ENCODE results near the gene TRIP10.

The TRIP10 gene

DNA sequence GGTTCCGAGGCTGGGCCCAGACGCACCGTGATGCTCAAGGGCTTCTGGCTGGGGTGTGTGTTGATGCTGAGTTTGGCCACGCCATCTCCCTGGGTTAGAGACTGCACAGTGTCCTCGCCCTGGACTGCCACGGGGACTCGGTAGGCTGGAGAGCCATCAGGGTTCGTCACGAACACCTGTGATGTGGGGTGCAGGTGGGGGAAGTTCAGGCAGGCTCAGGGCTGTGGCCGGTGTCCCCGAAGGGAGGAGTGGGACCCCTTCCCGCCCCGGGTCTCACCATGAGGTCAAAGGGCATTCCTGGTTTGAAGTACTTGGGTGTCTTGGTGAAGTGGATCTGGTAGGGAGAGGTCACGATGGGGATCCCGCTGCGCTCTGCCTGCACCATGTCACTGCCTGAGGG is 27.2 kb upstream of the TRIP10 start:
- DNase-seq (ENCODE audit: low read depth) = no peak

DNA sequence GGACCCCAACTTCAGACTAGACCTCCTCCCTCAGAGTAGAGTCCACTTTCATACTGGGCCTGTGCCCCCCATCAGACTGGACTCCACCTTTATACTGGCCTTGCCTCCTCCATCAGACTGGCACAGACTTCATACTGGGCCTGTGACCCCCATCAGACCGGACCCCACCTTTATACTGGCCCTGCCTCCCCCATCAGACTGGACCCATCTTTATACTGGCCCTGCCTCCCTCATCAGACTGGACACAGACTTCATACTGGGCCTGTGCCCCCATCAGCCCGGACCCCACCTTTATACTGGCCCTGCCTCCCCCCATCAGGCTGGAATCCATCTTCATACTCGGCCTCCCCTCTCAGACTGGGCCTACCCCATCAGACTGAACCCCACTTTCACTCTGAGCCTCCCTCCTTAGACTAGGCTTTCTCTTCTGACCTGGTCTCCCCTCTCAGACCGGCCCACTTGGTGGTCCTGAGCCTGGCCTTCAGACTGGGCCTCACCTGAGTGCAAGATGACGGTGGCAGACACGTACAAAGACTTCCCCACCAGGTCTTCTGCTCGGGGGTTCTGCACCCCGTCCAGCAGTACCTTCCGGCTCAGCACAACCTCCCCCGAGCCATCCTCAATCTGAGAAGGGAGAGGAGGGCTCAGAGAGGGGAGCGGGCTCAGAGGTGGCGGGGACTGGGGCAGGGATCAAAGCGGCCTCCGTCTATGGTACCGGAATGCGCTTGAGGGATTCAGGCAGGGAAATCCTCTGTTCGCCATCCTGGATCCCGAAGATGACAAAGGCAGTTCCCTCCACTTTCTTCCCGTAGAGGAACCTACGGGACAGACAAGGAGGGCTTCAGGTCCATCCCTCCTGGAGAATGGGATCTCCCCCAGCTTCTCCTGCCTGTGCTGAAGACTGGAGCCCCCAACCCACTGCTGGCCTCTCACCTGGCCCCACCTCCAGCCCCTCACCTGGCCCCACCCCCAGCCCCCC is 26.5 kb upstream of the TRIP10 start:
- DNase-seq (ENCODE audit: low read depth) = no peak

DNA sequence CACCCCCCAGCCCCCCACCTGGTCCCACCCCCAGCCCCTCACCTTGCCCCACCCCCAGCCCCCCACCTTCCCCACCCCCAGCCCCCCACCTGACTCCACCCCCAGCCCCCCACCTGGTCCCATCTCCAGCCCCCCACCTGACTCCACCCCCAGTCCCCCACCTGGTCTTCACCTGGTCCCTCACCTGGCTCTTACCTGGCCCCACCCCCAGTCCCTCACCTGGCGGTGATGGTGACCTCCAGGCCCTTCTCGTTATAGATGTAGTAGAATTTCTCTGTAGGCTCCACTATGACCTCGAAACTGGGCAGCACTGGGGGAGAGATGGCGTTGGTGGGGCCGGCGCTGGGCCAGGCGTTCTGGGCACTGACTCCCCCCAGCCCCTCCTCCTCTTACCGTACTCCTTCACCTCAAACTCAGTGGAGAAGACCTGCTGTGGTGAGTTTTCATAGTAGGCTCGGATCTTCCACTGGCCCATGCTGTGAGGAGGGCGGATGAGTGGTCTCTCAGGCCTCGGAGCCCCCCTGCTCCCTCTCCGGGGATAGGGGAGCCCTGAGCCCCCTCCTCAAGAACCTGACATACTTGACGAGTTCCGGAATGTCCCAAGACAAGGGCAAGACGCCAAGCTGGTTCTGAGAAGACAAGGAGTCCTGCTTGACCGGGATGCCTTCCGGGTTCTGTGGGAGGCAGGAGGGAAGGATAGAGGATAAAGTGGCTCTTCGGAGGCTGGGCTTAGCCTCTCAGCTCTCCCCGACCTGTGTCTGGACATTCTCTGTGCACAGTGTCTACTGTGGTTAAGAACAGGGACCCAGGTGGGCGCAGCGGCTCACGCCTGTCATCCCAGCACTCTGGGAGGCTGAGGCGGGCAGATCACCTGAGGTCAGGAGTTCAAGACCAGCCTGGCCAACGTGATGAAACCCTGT is 25.4 kb upstream of the TRIP10 start:
- DNase-seq (ENCODE audit: low read depth) = no peak

DNA sequence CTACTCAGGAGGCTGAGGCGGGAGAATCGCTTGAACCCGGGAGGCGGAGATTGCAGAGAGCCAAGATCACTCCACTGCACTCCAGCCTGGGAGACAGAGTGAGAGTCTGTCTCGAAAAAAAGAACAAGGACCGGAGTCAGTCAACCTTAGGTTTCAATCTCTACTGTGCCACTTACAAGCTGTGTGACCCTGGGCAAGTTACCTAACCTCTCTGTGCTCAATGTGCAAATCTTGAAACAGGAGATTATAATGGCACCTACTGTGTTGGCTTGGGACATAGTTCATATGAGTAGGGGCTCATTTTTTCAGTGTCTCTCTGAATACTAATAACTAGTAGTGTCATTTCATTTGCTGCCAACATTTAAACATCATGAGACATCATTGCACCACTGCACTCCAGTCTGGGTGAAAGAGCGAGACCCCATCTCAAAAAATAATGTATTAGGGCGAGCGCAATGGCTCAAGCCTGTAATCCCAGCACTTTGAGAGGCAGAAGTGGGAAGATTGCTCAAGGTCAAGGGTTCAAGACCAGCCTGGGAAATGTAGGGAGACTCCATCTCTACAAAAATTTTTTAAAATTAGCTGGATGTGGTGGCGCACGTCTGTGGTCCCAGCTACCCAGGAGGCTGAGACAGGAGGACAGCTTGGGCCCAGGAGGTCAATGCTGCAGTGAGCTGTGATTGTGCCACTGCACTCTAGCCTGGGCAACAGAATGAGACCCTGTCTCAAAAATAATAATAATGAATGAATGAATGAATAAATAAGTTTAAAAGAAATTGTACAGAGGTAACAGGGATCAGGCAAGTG is 24.5 kb upstream of the TRIP10 start:
- no peak for DNase-seq (ENCODE audit: low read depth)

GRCh38 chr19:6716610-6716970 is 22.9 kb upstream of the TRIP10 start:
- DNase-seq (ENCODE audit: low read depth) = no peak

DNA sequence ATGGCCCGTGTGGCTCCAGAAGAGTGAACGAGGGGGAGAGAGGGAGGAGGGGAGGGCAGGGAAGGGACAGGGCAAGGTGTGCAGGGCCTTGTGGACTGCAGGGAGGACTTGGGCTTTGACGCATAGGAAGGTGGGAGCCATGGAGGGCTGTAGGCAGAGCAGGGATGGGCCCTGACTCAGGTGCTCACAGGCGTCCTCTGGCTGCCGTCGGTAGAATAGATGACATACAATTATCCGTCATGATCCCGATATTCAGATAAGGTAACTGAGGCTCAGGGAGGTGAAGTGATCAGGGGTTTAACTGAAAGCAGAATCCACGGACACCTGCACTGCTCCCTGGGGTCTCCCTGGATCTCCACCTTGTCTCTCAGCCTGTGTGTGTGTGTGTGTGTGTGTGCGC is 22.4 kb upstream of the TRIP10 start:
- no peak for DNase-seq (ENCODE audit: low read depth)

DNA sequence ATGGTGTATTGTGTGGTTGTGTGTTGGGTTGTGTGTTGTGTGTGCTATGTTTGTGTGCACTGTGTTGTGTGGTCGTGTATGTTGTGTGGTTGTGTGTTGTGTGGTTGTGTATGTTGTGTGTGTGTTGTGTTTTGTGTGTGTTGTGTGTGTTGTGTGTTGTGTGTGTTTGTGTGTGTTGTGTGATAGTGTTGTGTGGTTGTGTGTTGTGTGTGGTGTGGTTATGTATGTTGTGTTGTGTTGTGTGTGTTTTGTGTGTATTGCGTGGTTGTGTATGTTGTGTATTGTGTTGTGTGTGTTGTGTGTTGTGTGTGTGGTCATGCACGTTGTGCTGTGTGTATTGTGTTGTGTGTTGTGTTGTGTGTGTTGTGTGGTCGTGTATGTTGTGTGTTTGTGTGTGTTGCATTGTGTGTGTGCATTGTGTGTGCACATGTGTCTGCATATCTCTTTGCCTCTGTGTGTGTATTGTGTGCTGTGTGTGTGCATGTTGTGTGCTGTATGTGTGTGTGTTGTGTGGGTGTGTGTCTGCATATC is 22.0 kb upstream of the TRIP10 start:
- DNase-seq (ENCODE audit: low read depth) = no peak

GRCh38 chr19:6718111-6718740 is 21.3 kb upstream of the TRIP10 start:
- DNase-seq (ENCODE audit: low read depth) = no peak

GRCh38 chr19:6718741-6719539 is 20.5 kb upstream of the TRIP10 start:
- peak; percentile 6 for DNase-seq (ENCODE audit: low read depth)

GRCh38 chr19:6719540-6719861 is 20.0 kb upstream of the TRIP10 start:
- no peak for DNase-seq (ENCODE audit: low read depth)

DNA sequence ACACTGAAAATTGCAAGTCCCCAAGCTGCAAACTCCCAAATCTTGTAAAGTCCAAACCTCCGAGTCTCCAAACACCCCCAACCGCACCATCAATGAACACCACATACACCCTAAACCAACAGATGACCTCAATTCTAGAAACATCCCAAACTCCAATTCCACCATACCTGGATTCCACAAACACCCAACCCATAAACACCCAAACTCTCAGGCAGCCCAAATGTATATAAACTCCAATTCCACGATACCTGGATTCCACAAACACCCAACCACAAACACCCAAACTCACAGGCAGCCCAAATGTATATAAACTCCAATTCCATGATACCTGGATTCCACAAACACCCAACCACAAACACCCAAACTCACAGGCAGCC is 19.5 kb upstream of the TRIP10 start:
- no peak for DNase-seq (ENCODE audit: low read depth)

GRCh38 chr19:6720369-6721137 is 18.9 kb upstream of the TRIP10 start, which contains the start of gene C3:
Gene C3, minus strand, starts transcription at chr19:6720650. Its CDS starts 61 bp downstream, at chr19:6720589.
- peak; percentile 38 for DNase-seq (ENCODE audit: low read depth)

GRCh38 chr19:6721138-6721474 is 18.4 kb upstream of the TRIP10 start:
- no peak for DNase-seq (ENCODE audit: low read depth)

- no peak for DNase-seq (ENCODE audit: low read depth)
Observed at GRCh38 chr19:6721773-6722172, 17.7 kb upstream of the TRIP10 start.

- DNase-seq (ENCODE audit: low read depth) = peak; percentile 16
Observed at GRCh38 chr19:6723108-6723618, 16.3 kb upstream of the TRIP10 start.

- no peak for DNase-seq (ENCODE audit: low read depth)
Observed at GRCh38 chr19:6723738-6724137, 15.7 kb upstream of the TRIP10 start.

DNA sequence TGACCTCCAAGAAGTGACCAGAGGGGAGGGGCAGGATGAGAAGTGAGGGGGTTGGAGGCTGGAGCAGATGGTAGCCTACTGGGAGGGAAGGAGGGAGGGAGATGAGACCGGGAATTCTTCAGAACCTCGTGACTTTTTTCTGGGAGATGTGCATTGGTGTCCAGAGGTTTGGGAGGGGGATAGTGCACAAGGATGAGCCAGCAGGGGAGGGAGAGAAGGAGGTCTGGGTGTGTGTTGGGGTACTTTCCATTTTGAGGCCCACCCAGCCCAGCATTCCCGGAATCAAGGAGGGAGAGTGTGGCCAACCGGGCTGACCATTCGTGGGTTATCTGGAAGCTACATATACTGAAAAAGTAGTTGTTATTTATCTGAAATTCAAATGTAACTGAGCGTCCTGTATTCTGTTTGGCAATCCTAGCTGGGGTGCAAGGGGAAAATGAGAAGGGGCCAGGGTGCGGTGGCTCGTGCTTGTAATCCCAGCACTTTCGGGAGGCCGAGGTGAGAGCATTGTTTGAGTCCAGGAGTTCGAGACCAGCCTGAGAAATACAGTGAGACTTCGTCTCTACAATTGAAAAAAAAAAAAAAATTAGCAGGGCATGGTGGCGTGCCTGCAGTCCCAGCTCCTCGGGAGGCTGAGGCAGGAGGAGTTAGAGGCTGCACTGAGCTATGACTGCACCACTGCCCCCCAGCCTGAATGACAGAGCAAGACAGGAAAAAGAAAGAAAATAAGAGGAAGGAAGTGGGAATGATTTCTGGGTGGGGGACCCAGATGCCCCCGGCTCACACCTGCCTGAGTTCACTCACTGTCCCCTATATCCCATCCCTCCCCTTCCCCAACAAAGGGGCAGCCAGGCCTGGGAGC is 14.6 kb upstream of the TRIP10 start:
- no peak for DNase-seq (ENCODE audit: low read depth)

GRCh38 chr19:6725513-6726231 is 13.8 kb upstream of the TRIP10 start:
- DNase-seq (ENCODE audit: low read depth) = no peak

Measured in EH (cell line).